Tibial nerve (tissue), 4 donors: ENCODE data around the gene KPTN. TPM values are rescaled to one million over a fixed set of nuclear protein-coding genes. Genes with fewer than 3 reads are reported as not detected.
A peak's percentile ranks its signal among the peaks of the same experiment; 100 is the strongest.

Source experiments
- DNase-seq, 2 donors: peaks; one replicate each; pipeline ENCODE4 v3.0.0-alpha.2; 2019; ENCODE audit warnings: low spot score in 2 of 2
- H3K27ac ChIP-seq, 4 donors: fragments of 200-600 bp; sonication (generic) in 3 of 4; one replicate each; pipeline ENCODE4 v1.5.1; 2017 to 2019; ENCODE audit warnings: mild to moderate bottlenecking in 1 of 4
- H3K27me3 ChIP-seq, 2 donors: fragments of 200-600 bp; sonication (generic) in 1 of 2; one replicate each; pipeline versions ENCODE4 v1.5.1 to v1.6.0; 2017 to 2019
- H3K36me3 ChIP-seq, 3 donors: fragments of 200-600 bp; sonication (generic); one replicate each; pipeline ENCODE4 v1.5.1; 2018 to 2019
- H3K4me1 ChIP-seq, 4 donors: fragments of 200-600 bp; sonication (generic) in 3 of 4; one replicate each; pipeline ENCODE4 v1.5.1; 2017 to 2019
- H3K4me3 ChIP-seq, 4 donors: fragments of 200-600 bp; sonication (generic) in 3 of 4; one replicate each; pipeline ENCODE4 v1.5.1; 2017 to 2019; ENCODE audit warnings: mild to moderate bottlenecking in 1 of 4, moderate library complexity in 1 of 4
- H3K9me3 ChIP-seq, 4 donors: fragments of 200-600 bp; sonication (generic) in 3 of 4; one replicate each; pipeline ENCODE4 v1.5.1; 2017 to 2019
- CTCF ChIP-seq, 5 experiments: fragments of 200-600 bp in 3 of 5; fragments of 450-650 bp in 2 of 5; sonication (generic) in 3 of 5; IDR thresholded peaks; one replicate each; pipeline ENCODE4 v1.5.1; 2016 to 2019; ENCODE audit warnings: antibody characterized with exemption in 5 of 5, mild to moderate bottlenecking in 3 of 5, moderate library complexity in 2 of 5
- EP300 ChIP-seq, 2 donors: sonication (generic); formaldehyde crosslinking; IDR thresholded peaks; one replicate each; pipeline ENCODE4 v1.6.1; 2017; ENCODE audit warnings: antibody characterized with exemption in 2 of 2, mild to moderate bottlenecking in 1 of 2
- POLR2A ChIP-seq, 2 donors: fragments of 450-650 bp; IDR thresholded peaks; one replicate each; pipeline ENCODE4 v1.6.1; 2017; ENCODE audit warnings: antibody characterized with exemption in 2 of 2, mild to moderate bottlenecking in 2 of 2, moderate library complexity in 2 of 2
- WGBS, 2 donors: methylation state at CpG; one replicate each; pipeline ENCODE4 v1.1.5; 2018; 5-methylcytosine and 5-hydroxymethylcytosine counted together
- total RNA-seq, 4 donors: library from RNA; depleted of rRNA; stranded (reverse); fragments of >200 nt; gene quantifications; one replicate each; pipeline ENCODE4 v1.1.0, GENCODE V29; 2016

KPTN gene
- total RNA-seq, 4 donors from 2014 or later = 3.1 to 10.8 (median 8.2) TPM

- Histone ChIP-seq H3K27me3 (no peaks in the 10 kb centered on the region), H3K4me3 (no peak overlapping the region), H3K27ac (peak overlapping the region in 2 of 4 donors; percentile 97 to 99), H3K4me1 (peaks cover 0 to 84% (median 59%) of the 10 kb centered on the region in 4 donors), H3K36me3 (peaks cover 0 to 14% (median 0%) of the 10 kb centered on the region in 3 donors), H3K9me3 (no peaks in the 10 kb centered on the region)
- 45 to 56% methylated on average over 8 of the region's 8 CpGs for WGBS, 2 donors
- no peak for DNase-seq
- TF ChIP-seq CTCF (IDR thresholded peaks at IDR 0.05) = no peak
- no peak for TF ChIP-seq EP300 (IDR thresholded peaks at IDR 0.05)
- TF ChIP-seq POLR2A (IDR thresholded peaks at IDR 0.05) = no peak
Measured at GRCh38 chr19:47509973-47510372, 26.0 kb upstream of the KPTN start.

DNA sequence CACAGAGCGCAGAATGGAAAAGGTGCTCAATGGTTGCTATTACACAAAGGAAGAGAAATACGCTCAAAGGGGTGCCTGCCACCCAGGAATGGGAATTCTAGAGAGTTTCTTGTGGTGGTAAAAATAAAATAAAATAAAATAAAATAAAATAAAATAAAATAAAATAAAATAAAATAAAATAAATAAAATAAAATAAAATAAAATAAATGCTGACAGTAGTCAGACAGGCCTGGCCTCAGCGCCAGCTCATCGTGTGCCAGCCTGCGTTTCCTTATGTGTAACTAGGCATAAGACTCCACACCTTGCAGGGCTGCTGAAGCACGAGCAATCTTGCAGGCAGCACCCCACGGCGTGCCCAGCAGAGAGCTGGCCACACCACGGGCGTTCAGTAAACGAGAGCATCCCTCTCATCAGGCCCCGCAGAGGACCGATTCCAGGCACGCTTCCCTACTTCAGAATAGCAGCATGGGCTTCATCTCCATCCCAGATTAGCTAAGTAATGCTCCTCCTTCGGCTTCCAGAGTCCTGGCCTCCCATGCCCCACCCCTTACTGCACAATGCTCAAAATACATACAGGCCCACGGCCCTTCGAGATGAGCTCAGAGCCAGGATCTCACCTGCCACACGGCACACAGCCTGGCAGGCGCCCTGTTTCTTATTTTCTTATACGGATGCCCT lies 25.3 kb upstream of the KPTN start:
- no peak overlapping the region for H3K4me3 ChIP-seq
- no peaks in the 10 kb centered on the region for H3K9me3 ChIP-seq
- TF ChIP-seq EP300 (IDR thresholded peaks at IDR 0.05) (no peak), POLR2A (IDR thresholded peaks at IDR 0.05) (no peak), CTCF (IDR thresholded peaks at IDR 0.05) (no peak)
- H3K27me3 ChIP-seq = no peaks in the 10 kb centered on the region
- 80% methylated on average over 20 of the region's 20 CpGs for WGBS, 2 donors
- DNase-seq = no peak
- peak overlapping the region in 2 of 4 donors; percentile 97 to 99 for H3K27ac ChIP-seq
- H3K36me3 ChIP-seq = peaks cover 0 to 14% (median 0%) of the 10 kb centered on the region in 3 donors
- H3K4me1 ChIP-seq = peaks cover 0 to 84% (median 59%) of the 10 kb centered on the region in 4 donors

GRCh38 chr19:47508721-47509120 lies 24.7 kb upstream of the KPTN start:
- H3K27ac ChIP-seq = peak overlapping the region in 1 of 4 donors; percentile 46
- no peaks in the 10 kb centered on the region for H3K9me3 ChIP-seq
- DNase-seq = no peak
- 91% methylated on average over 5 of the region's 5 CpGs for WGBS, 2 donors
- no peak overlapping the region for H3K4me3 ChIP-seq
- peaks cover 0 to 79% (median 59%) of the 10 kb centered on the region in 4 donors for H3K4me1 ChIP-seq
- H3K36me3 ChIP-seq = peaks cover 0 to 18% (median 0%) of the 10 kb centered on the region in 3 donors
- no peak for TF ChIP-seq POLR2A (IDR thresholded peaks at IDR 0.05)
- no peak for TF ChIP-seq CTCF (IDR thresholded peaks at IDR 0.05)
- TF ChIP-seq EP300 (IDR thresholded peaks at IDR 0.05) = no peak
- H3K27me3 ChIP-seq = no peaks in the 10 kb centered on the region

- Histone ChIP-seq H3K27ac (peak overlapping the region in 2 of 4 donors; percentile 31 to 46), H3K4me3 (no peak overlapping the region), H3K9me3 (no peaks in the 10 kb centered on the region), H3K4me1 (peaks cover 0 to 72% (median 53%) of the 10 kb centered on the region in 4 donors), H3K36me3 (peaks cover 0 to 25% (median 0%) of the 10 kb centered on the region in 3 donors), H3K27me3 (no peaks in the 10 kb centered on the region)
- TF ChIP-seq CTCF (IDR thresholded peaks at IDR 0.05) (no peak), EP300 (IDR thresholded peaks at IDR 0.05) (no peak), POLR2A (IDR thresholded peaks at IDR 0.05) (no peak)
- DNase-seq = no peak
- WGBS, 2 donors = 51 to 67% methylated on average over 2 to 11 of the region's 11 CpGs
Measured at GRCh38 chr19:47507924-47508553, 24.0 kb upstream of the KPTN start.

DNA sequence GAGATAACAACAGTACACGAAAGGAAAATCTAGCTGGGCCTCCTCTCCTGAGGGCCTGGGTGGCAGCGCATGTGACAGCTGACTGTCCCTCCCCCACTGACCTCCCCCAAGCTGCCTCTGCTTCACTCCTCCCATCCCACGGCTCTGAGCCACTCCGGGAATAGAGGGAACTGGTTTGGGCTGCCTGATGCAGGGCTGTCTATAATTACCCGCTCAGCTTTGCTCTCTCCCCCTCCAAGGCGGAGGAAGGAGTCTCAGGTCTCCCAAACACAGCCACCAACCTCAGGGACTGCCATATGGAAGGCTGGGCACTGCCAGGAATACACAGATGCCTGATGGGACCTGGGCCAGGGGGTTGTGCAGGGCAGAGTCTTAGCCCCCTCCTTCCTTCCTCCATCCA lies 23.0 kb upstream of the KPTN start:
- 60 to 70% methylated on average over 6 of the region's 6 CpGs for WGBS, 2 donors
- Histone ChIP-seq H3K9me3 (no peaks in the 10 kb centered on the region), H3K27ac (peak overlapping the region in 2 of 4 donors; percentile 31 to 36), H3K27me3 (no peaks in the 10 kb centered on the region), H3K4me3 (no peak overlapping the region), H3K36me3 (peaks cover 0 to 33% (median 2%) of the 10 kb centered on the region in 3 donors), H3K4me1 (peaks cover 0 to 61% (median 42%) of the 10 kb centered on the region in 4 donors)
- TF ChIP-seq CTCF (IDR thresholded peaks at IDR 0.05) (no peak), EP300 (IDR thresholded peaks at IDR 0.05) (no peak), POLR2A (IDR thresholded peaks at IDR 0.05) (no peak)
- DNase-seq = no peak
